Left ventricle myocardium inferior (tissue), 1 donor: Measurements from ENCODE around the gene LRRC32. TPM values are rescaled to one million over a fixed set of nuclear protein-coding genes. Genes with fewer than 3 reads are reported as not detected.

Source experiments
- DNase-seq: peaks from one replicate; pipeline ENCODE4 v3.0.0-alpha.2; 2020
- H3K27ac ChIP-seq: fragments of 200-600 bp; replicated peaks from 2 replicates; pipeline ENCODE4 v1.8.0; 2021
- H3K27me3 ChIP-seq: fragments of 200-600 bp; 2 replicates; pipeline ENCODE4 v1.8.0; 2021; ENCODE audit warnings: low read depth
- H3K36me3 ChIP-seq: fragments of 200-600 bp; 2 replicates; pipeline ENCODE4 v1.8.0; 2021
- H3K4me1 ChIP-seq: fragments of 200-600 bp; 2 replicates; pipeline ENCODE4 v1.8.0; 2021
- H3K4me3 ChIP-seq: fragments of 200-600 bp; 2 replicates; pipeline ENCODE4 v1.8.0; 2021; ENCODE audit warnings: mild to moderate bottlenecking, moderate library complexity
- H3K9me3 ChIP-seq: fragments of 200-600 bp; replicated peaks from 2 replicates; pipeline ENCODE4 v1.8.0; 2021
- intact Hi-C: fragments of 100-400 bp; cut with micrococcal nuclease; formaldehyde crosslinking; loops from one replicate; pipeline ENCODE4 v1.11.0; 2022
- total RNA-seq: library from RNA; stranded (reverse); fragmentation: NEBNext Ultra II Directional; extraction: Animal tissue kit (Norgen Biotek cat#: 25700); gene quantifications from one replicate; pipeline ENCODE4 v1.2.1, GENCODE V29; 2021
- TF ChIP-seq, protein P1 (sequence below): fragments of 200-600 bp; IDR thresholded peaks from 2 replicates; pipeline ENCODE4 v1.8.0; 2021; ENCODE audit warnings: antibody characterized with exemption, mild to moderate bottlenecking, borderline replicate concordance
- donor health status: DM: no; HTN: yes; CAD: no; lungs with severe emphysema.

LRRC32 gene
- total RNA-seq, 1 donor from 2014 or later, result 35.1 TPM

DNA sequence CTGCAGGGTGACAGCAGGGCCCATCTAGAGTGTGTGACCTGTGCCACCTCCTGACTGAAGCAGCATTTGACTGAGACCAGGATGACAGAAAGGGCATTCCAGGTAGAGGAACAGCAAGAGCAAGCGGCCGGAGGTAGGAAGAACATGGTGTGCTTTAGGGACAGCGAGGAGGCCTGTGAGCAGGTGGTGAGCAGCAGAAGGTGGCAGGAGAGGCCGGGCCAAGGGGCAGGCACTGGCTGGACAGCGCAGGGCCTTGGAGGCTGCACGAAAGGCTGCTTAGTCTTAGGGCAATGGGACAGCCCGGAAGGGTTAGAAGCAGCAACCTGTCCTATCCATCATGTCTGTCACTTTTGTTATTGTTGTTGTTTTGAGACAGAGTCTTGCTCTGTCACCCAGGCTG, 17.6 kb upstream of the LRRC32 start:
- Histone ChIP-seq H3K36me3 (no peaks in the 10 kb centered on the region), H3K27me3 (no peaks in the 10 kb centered on the region), H3K4me1 (no peaks in the 10 kb centered on the region), H3K4me3 (no peak overlapping the region), H3K9me3 (peaks cover 3% of the 10 kb centered on the region), H3K27ac (no peak overlapping the region)
- TF ChIP-seq, protein P1, sequence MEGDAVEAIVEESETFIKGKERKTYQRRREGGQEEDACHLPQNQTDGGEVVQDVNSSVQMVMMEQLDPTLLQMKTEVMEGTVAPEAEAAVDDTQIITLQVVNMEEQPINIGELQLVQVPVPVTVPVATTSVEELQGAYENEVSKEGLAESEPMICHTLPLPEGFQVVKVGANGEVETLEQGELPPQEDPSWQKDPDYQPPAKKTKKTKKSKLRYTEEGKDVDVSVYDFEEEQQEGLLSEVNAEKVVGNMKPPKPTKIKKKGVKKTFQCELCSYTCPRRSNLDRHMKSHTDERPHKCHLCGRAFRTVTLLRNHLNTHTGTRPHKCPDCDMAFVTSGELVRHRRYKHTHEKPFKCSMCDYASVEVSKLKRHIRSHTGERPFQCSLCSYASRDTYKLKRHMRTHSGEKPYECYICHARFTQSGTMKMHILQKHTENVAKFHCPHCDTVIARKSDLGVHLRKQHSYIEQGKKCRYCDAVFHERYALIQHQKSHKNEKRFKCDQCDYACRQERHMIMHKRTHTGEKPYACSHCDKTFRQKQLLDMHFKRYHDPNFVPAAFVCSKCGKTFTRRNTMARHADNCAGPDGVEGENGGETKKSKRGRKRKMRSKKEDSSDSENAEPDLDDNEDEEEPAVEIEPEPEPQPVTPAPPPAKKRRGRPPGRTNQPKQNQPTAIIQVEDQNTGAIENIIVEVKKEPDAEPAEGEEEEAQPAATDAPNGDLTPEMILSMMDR, result no peak
- intact Hi-C loops, result no loop called here
- DNase-seq, result no peak

DNA sequence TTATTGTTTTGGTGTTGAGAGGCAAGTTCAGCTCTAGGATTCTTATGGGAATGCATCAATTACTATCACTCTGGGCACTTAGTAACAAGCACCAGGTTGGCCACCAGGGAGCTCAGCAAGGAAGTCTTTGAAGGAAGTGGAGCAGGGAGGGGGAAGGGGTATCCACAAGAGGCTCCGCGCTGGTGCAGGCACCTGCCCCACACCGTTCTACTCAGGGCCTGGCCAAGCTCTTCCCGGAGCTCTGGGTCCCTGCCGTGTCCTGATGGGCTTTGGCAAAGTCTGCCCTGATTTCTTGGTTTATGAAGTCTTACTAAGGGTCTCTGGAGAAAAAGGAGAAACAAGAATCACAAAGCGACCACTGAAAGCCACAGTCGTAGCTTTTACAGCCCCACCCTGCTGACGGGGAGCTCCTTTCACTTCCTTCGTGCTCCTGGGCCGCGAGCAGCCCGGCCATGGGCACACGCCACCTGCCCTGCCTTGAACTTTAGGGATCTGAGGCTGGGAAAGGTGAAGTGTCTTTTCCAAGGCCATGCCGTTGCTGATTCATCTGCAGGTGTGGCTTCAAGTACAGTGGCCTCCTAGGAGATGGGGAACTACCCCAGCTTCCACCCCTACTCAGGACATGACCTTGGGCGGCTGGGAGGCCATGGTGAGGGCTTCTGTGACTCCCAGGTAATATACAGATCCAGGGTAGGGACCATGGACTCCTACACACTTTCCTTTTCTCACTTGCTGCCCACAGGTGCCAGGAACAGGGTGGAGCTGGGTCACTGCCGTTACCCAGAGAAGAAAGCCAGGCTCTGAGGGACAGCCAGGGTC, 15.9 kb upstream of the LRRC32 start:
- no peak for DNase-seq
- intact Hi-C loops, result no loop called here

DNA sequence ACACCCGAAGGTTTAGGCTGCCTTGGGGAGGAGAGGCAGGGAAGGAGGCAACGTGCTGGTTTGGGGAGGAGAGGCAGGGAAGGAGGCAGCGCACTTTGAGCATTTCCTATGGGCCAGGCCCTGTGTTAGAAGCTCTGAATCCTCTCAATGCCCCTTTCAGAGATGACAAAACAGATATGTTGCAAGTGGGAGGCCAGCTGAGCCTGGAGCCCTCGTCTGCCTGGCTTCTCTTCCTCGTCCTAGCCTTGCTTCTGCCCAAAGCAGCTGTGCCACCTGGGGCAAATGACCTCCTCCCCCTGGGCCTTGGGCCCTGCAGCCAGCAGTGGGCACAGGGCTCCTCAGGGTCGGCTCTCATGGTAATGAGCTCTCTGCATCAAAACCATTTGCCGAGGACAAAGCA, 15.3 kb upstream of the LRRC32 start:
- no peaks in the 10 kb centered on the region for H3K27me3 ChIP-seq
- H3K36me3 ChIP-seq, result no peaks in the 10 kb centered on the region
- no peak overlapping the region for H3K27ac ChIP-seq
- no peaks in the 10 kb centered on the region for H3K4me1 ChIP-seq
- no peak for DNase-seq
- intact Hi-C loops, result no loop called here
- H3K9me3 ChIP-seq, result peaks cover 3% of the 10 kb centered on the region
- no peak overlapping the region for H3K4me3 ChIP-seq
- TF ChIP-seq, protein P1, result no peak

More for the DNA sequence above, 15.9 kb upstream of the LRRC32 start:
- no peak overlapping the region for H3K27ac ChIP-seq
- no peaks in the 10 kb centered on the region for H3K27me3 ChIP-seq
- H3K4me1 ChIP-seq, result no peaks in the 10 kb centered on the region
- no peaks in the 10 kb centered on the region for H3K36me3 ChIP-seq
- no peak overlapping the region for H3K4me3 ChIP-seq
- H3K9me3 ChIP-seq, result peaks cover 3% of the 10 kb centered on the region
- TF ChIP-seq, protein P1, result no peak

DNA sequence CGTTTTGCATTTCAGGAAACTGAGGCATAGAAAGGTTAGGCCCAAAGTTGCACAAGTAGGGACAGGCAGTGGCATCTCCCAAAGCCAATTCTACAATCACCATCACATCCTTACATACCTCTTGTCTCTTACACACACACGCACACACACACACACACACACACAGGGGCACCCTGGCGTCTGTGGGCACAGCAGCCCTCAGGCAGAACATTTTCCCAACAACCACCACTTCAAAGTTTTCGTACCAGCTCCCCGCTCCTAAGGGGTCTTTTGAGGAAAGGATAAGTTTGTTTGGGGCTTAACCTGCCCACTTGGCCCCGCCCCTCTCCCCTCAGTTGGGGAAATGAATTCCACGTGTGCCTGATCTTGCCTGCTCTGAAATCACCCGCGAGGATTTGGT, 14.7 kb upstream of the LRRC32 start:
- no peaks in the 10 kb centered on the region for H3K36me3 ChIP-seq
- DNase-seq, result no peak
- peaks cover 6% of the 10 kb centered on the region for H3K4me1 ChIP-seq
- no peaks in the 10 kb centered on the region for H3K27me3 ChIP-seq
- intact Hi-C loops, result no loop called here
- peaks cover 3% of the 10 kb centered on the region for H3K9me3 ChIP-seq
- H3K4me3 ChIP-seq, result no peak overlapping the region
- TF ChIP-seq, protein P1, result no peak
- H3K27ac ChIP-seq, result no peak overlapping the region

DNA sequence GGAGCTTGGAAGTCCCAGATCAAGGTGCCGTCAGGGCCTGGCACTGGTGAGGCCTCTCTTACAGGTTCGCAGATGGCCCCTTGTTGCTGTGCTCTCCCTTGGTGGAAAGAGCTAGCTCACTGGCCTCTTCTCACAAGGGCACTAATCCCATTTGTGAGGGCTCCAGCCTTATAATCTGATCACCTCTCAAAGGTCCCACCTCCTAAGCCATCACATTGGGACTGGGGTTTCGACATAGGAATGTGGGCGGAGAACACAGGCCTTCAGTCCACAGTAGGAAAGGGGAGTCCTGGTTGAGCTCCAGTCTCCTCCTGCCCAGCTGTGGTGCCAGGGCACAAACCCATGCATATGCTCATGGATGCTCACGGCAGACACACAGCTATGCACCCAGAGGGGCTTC, 14.0 kb upstream of the LRRC32 start:
- no peak for DNase-seq
- no peak overlapping the region for H3K27ac ChIP-seq
- H3K36me3 ChIP-seq, result no peaks in the 10 kb centered on the region
- H3K9me3 ChIP-seq, result peaks cover 3% of the 10 kb centered on the region
- no peak overlapping the region for H3K4me3 ChIP-seq
- TF ChIP-seq, protein P1, result no peak
- intact Hi-C loops, result loop anchor here (5.0 kb wide), 2 partner anchors 87 to 127 kb away; no protein-coding TSS in a partner anchor
- H3K27me3 ChIP-seq, result no peaks in the 10 kb centered on the region
- H3K4me1 ChIP-seq, result peaks cover 6% of the 10 kb centered on the region
